Large intestine (tissue), 3 donors: Measurements from ENCODE around the gene RBP7. TPM values are rescaled to one million over a fixed set of nuclear protein-coding genes. Genes with fewer than 3 reads are reported as not detected.
"Not testable (repeated sequence)": the region's sequence is repeated elsewhere in the genome, so short reads cannot be mapped to it uniquely, and the experiment has no call there.

ENCODE experiments used
- DNase-seq, 2 donors: peaks; one replicate each; pipeline versions ENCODE4 v3.0.0 to v3.0.0-alpha.2; 2013
- H3K27ac ChIP-seq: one replicate; pipeline ENCODE4 v1.5.1; 2013; ENCODE audit warnings: low read length
- H3K27me3 ChIP-seq: 2 replicates; pipeline ENCODE4 v1.6.1; 2013; ENCODE audit warnings: low read length; ENCODE audit not compliant: control insufficient read depth, insufficient read depth
- H3K36me3 ChIP-seq: 2 replicates; pipeline ENCODE4 v1.6.1; 2013; ENCODE audit warnings: low read length; ENCODE audit not compliant: control insufficient read depth, insufficient read depth
- H3K4me1 ChIP-seq: one replicate; pipeline ENCODE4 v1.6.1; 2013; ENCODE audit warnings: low read length; ENCODE audit not compliant: control insufficient read depth, insufficient read depth
- H3K4me3 ChIP-seq: one replicate; pipeline ENCODE4 v1.5.1; 2013; ENCODE audit warnings: low read length
- H3K9me3 ChIP-seq: one replicate; pipeline ENCODE4 v1.6.1; 2013; ENCODE audit warnings: mild to moderate bottlenecking, low read depth, low read length, moderate library complexity; ENCODE audit not compliant: control insufficient read depth
- WGBS: methylation state at CpG from one replicate; pipeline ENCODE4 v1.1.5; 2013; ENCODE audit warnings: low lambda C conversion rate; ENCODE audit not compliant: insufficient coverage; 5-methylcytosine and 5-hydroxymethylcytosine counted together
- polyA plus RNA-seq: library from polyadenylated mRNA; unstranded; fragments of 120-200 nt; gene quantifications from one replicate; pipeline ENCODE4 v1.2.1, GENCODE V29; 2013

The RBP7 gene
- polyA plus RNA-seq, 1 donor, result 3.3 TPM

- H3K4me3 ChIP-seq, result no peak overlapping the region
- H3K9me3 ChIP-seq, result no peaks in the 10 kb centered on the region
- H3K36me3 ChIP-seq, result no peaks in the 10 kb centered on the region
- 88% methylated on average over 3 of the region's 7 CpGs for WGBS
- DNase-seq, result no peak
- H3K27me3 ChIP-seq, result peaks cover 33% of the 10 kb centered on the region
- no peak overlapping the region for H3K27ac ChIP-seq
- no peaks in the 10 kb centered on the region for H3K4me1 ChIP-seq
These were observed 3.4 kb upstream of the RBP7 start for GRCh38 chr1:9993561-9994075.

GRCh38 chr1:10001016-10001665 is 4.1 kb downstream of the RBP7 start:
- no CpG with 5 or more reads among the region's 8 CpGs for WGBS
- no peak for DNase-seq
- no peaks in the 10 kb centered on the region for H3K4me1 ChIP-seq
- no peak overlapping the region for H3K4me3 ChIP-seq
- no peak overlapping the region for H3K27ac ChIP-seq
- no peaks in the 10 kb centered on the region for H3K36me3 ChIP-seq
- no peaks in the 10 kb centered on the region for H3K9me3 ChIP-seq
- peaks cover 28% of the 10 kb centered on the region for H3K27me3 ChIP-seq

GRCh38 chr1:10005248-10005647 is 8.2 kb downstream of the RBP7 start:
- not testable (repeated sequence) for DNase-seq, H3K27me3 ChIP-seq, H3K4me3 ChIP-seq, H3K4me1 ChIP-seq, H3K27ac ChIP-seq, H3K9me3 ChIP-seq, H3K36me3 ChIP-seq
- WGBS, result no CpG with 5 or more reads among the region's 8 CpGs

DNA sequence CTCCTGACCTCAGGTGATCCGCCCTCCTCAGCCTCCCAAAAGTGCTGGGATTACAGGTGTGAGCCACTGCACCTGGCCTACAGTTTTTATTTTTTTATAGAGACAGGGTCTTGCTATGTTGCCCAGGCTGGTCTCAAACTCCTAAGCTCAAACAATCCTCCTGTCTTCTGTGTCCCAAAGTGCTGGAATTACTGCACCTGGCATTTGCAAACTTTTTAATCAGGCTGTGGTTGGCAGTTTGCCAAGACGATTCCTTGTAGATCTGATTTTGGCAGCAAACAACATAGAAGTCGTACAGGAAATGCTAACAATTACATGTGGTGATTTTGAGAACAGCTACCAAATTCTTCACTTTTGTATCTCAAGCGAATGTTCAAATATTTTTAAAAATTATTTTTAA is 10.1 kb downstream of the RBP7 start:
- Histone ChIP-seq H3K4me3 (no peak overlapping the region), H3K36me3 (no peaks in the 10 kb centered on the region), H3K27ac (no peak overlapping the region), H3K9me3 (no peaks in the 10 kb centered on the region), H3K4me1 (no peaks in the 10 kb centered on the region), H3K27me3 (no peaks in the 10 kb centered on the region)
- DNase-seq, result no peak
- 100% methylated on average over 1 of the region's 4 CpGs for WGBS

GRCh38 chr1:10014016-10014415 is 17.0 kb downstream of the RBP7 start:
- H3K4me3 ChIP-seq, result no peak overlapping the region
- no peaks in the 10 kb centered on the region for H3K27me3 ChIP-seq
- no CpG with 5 or more reads among the region's 5 CpGs for WGBS

DNA sequence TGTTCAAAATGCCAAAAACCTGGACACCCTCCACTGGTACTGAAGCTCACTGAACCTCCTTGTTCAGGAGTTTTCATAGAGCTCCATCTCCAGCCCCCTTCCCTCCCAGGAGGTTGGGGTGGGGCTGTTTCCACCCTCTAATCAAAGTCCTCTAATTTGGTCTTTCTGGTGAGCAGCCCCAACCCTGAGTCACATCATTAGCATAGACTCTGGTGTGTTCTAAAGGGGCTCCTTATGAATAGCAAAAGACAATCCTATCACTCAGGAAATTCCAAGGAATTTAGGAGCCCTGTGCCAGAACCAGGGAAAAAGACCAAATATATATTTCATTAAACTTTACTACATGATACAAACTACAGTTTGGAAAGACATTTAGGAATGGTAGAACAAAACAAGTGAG is 22.5 kb downstream of the RBP7 start:
- H3K27ac ChIP-seq, result no peak overlapping the region
- no peak overlapping the region for H3K4me3 ChIP-seq
- H3K36me3 ChIP-seq, result no peaks in the 10 kb centered on the region
- no peaks in the 10 kb centered on the region for H3K9me3 ChIP-seq
- no peaks in the 10 kb centered on the region for H3K27me3 ChIP-seq
- no peak for DNase-seq
- H3K4me1 ChIP-seq, result no peaks in the 10 kb centered on the region

More at GRCh38 chr1:10014016-10014415, 17.0 kb downstream of the RBP7 start:
- Histone ChIP-seq H3K9me3 (no peaks in the 10 kb centered on the region), H3K4me1 (no peaks in the 10 kb centered on the region), H3K27ac (no peak overlapping the region), H3K36me3 (no peaks in the 10 kb centered on the region)
- no peak for DNase-seq

DNA sequence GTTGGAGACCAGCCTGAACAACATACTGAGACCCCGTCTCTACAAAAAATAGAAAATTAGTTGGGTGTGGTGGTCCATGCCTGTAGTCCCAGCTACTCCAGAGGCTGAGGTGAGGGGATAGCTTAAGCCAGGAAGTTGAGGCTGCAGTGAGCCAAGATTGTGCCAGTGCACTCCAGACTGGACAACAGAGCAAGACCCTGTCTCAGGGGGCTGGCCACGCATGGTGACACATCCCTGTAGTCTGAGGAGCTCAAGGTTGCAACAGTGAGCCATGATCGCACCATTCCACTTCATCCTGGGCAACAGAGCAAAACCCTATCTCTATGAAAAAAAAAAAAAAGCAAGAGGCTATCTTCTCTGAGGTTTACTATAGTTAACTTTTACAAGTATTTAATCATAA is 23.1 kb downstream of the RBP7 start:
- Histone ChIP-seq H3K9me3 (no peaks in the 10 kb centered on the region), H3K4me3 (no peak overlapping the region), H3K27ac (no peak overlapping the region), H3K27me3 (no peaks in the 10 kb centered on the region), H3K36me3 (no peaks in the 10 kb centered on the region), H3K4me1 (no peaks in the 10 kb centered on the region)
- WGBS, result no CpG with 5 or more reads among the region's 3 CpGs
- DNase-seq, result no peak

DNA sequence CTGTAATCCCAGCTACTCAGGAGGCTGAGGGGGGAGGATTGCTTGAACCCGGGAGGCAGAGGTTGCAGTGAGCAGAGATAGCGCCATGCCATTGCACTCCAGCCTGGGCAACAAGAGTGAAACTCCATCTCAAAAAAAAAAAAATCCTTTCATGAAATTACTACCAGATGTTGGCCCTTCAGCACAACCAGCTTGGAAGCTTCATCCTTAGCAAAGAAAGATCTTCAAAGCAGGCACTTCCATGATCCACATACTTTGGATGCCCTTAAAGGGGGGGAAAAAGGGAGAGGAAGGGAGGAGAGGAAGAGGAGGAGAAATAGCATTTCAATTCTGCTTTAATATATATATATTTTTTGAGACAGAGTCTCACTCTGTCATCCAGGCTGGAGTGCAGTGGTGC is 23.6 kb downstream of the RBP7 start:
- H3K4me1 ChIP-seq, H3K27ac ChIP-seq, DNase-seq, H3K4me3 ChIP-seq, H3K36me3 ChIP-seq, H3K27me3 ChIP-seq, H3K9me3 ChIP-seq: not testable (repeated sequence)
- WGBS, result 100% methylated on average over 1 of the region's 2 CpGs

DNA sequence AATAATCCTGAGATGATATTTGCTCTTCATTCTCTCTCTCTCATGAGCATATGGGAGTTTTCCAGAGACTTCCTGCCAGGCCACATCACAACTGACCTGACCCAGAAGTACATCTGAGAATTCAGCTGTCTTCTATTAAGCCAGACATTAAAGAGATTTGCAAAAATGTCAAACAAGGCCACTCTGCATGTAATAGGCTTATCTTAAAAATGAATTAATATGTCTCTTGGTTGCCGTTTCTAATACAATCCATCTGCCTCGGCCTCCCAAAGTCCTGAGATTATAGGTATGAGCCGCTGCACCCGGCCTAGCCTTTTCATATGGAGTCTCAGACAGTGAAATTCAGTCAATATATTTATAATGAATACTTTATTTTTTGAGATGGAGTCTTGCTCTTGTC is 25.0 kb downstream of the RBP7 start:
- H3K27ac ChIP-seq, DNase-seq, H3K27me3 ChIP-seq, H3K4me3 ChIP-seq, H3K36me3 ChIP-seq, H3K4me1 ChIP-seq, H3K9me3 ChIP-seq: not testable (repeated sequence)
- 100% methylated on average over 1 of the region's 4 CpGs for WGBS

- no peaks in the 10 kb centered on the region for H3K4me1 ChIP-seq
- no peak overlapping the region for H3K27ac ChIP-seq
- no peak for DNase-seq
- no peaks in the 10 kb centered on the region for H3K27me3 ChIP-seq
- WGBS, result 100% methylated on average over 1 of the region's 7 CpGs
- no peak overlapping the region for H3K4me3 ChIP-seq
- no peaks in the 10 kb centered on the region for H3K9me3 ChIP-seq
- no peaks in the 10 kb centered on the region for H3K36me3 ChIP-seq
These were observed 25.6 kb downstream of the RBP7 start for GRCh38 chr1:10022656-10023055.

DNA sequence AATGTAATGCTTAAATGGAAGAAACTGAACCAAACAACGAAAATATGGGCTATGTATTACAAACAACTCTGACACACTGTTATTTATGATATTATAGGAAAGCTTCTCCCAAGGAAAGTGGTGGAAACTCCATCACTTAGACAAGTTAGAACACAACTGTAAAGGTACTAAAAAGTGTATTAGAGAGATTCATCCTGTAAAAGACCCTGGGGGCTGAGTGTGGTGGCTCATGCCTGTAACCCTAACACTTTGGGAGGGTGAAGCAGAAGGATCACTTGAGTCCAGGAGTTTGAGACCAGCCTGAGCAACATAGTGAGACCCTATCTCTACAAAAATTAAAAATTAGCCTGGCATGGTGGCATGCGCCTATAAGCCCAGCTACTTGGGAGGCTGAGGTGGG is 28.3 kb downstream of the RBP7 start:
- Histone ChIP-seq H3K4me3 (no peak overlapping the region), H3K27me3 (no peaks in the 10 kb centered on the region), H3K36me3 (no peaks in the 10 kb centered on the region), H3K4me1 (no peaks in the 10 kb centered on the region), H3K9me3 (no peaks in the 10 kb centered on the region), H3K27ac (no peak overlapping the region)
- no peak for DNase-seq
- no CpG with 5 or more reads among the region's 2 CpGs for WGBS
